ENCODE data around the gene NAA80.

DNA sequence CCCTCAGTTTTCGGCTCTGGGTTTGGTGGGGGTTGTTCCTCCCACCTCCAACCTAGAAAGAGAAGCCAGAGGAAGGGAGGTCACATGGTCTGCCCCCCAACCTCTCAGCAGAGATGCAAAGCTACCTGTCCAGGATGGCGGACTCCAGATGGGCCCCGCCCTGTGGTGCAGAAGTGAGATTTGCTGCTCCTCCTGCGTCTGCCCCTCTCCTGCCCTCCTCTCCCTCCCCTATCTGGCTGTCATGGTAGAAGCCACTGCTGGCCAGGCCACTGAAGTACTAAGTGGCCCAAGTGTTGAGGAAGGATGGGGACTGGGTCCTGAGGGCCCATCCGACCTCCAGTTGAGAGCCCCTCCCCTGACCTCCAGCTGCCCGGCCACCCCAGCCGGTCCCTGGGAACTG lies 32.4 kb downstream of the NAA80 start:
- TF ChIP-seq POLR2AphosphoS5 (IDR thresholded peaks at IDR 0.05) (no peak), POLR2A (IDR thresholded peaks at IDR 0.05) (no peak)
- TF ChIP-seq, protein P1, sequence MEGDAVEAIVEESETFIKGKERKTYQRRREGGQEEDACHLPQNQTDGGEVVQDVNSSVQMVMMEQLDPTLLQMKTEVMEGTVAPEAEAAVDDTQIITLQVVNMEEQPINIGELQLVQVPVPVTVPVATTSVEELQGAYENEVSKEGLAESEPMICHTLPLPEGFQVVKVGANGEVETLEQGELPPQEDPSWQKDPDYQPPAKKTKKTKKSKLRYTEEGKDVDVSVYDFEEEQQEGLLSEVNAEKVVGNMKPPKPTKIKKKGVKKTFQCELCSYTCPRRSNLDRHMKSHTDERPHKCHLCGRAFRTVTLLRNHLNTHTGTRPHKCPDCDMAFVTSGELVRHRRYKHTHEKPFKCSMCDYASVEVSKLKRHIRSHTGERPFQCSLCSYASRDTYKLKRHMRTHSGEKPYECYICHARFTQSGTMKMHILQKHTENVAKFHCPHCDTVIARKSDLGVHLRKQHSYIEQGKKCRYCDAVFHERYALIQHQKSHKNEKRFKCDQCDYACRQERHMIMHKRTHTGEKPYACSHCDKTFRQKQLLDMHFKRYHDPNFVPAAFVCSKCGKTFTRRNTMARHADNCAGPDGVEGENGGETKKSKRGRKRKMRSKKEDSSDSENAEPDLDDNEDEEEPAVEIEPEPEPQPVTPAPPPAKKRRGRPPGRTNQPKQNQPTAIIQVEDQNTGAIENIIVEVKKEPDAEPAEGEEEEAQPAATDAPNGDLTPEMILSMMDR (IDR thresholded peaks at IDR 0.05) = no peak
